Osteoblast (primary cell): ENCODE measurements around the gene DSTN. TPM values are rescaled to one million over a fixed set of nuclear protein-coding genes. Genes with fewer than 3 reads are reported as not detected.

ENCODE experiments used
- DNase-seq: peaks from one replicate; pipeline ENCODE4 v3.0.0; 2011; ENCODE audit warnings: low spot score, mixed read lengths; ENCODE audit not compliant: insufficient read length; ENCODE audit errors: missing footprints
- H2AFZ ChIP-seq: 2 replicates; pipeline ENCODE4 v1.6.0; 2011; ENCODE audit warnings: mild to moderate bottlenecking, low read length
- H3K27ac ChIP-seq: 2 replicates; pipeline ENCODE4 v1.5.1; 2011; ENCODE audit warnings: mild to moderate bottlenecking, low read depth, low read length, moderate library complexity
- H3K27me3 ChIP-seq: 2 replicates; pipeline ENCODE4 v1.6.0; 2012; ENCODE audit warnings: mild to moderate bottlenecking, control low read depth, inconsistent platforms, low read length, moderate library complexity; ENCODE audit not compliant: insufficient read depth
- H3K36me3 ChIP-seq: 2 replicates; pipeline ENCODE4 v1.5.1; 2011; ENCODE audit warnings: mild to moderate bottlenecking, low read length, control low read depth, moderate library complexity; ENCODE audit not compliant: insufficient read depth
- H3K4me1 ChIP-seq: 2 replicates; pipeline ENCODE4 v1.5.1; 2011; ENCODE audit warnings: mild to moderate bottlenecking, low read length, control low read depth, moderate library complexity; ENCODE audit not compliant: insufficient read depth
- H3K4me2 ChIP-seq: 2 replicates; pipeline ENCODE4 v1.6.0; 2011; ENCODE audit warnings: mild to moderate bottlenecking, low read length; ENCODE audit not compliant: insufficient read depth
- H3K4me3 ChIP-seq: fragments of 200-600 bp; sonication (generic); 3 replicates; pipeline ENCODE4 v1.5.1; 2012; ENCODE audit warnings: mild to moderate bottlenecking, low read length, inconsistent platforms; ENCODE audit not compliant: insufficient read depth
- H3K79me2 ChIP-seq: 2 replicates; pipeline ENCODE4 v1.6.0; 2012; ENCODE audit warnings: mild to moderate bottlenecking, low read length, control low read depth, inconsistent platforms; ENCODE audit not compliant: insufficient read depth
- H3K9me3 ChIP-seq: 2 replicates; pipeline ENCODE4 v1.5.1; 2011; ENCODE audit warnings: low read depth, low read length, control low read depth
- H4K20me1 ChIP-seq: 2 replicates; pipeline ENCODE4 v1.6.0; 2012; ENCODE audit warnings: mild to moderate bottlenecking, low read length, control low read depth; ENCODE audit not compliant: insufficient read depth
- total RNA-seq: library from RNA; depleted of rRNA; stranded (reverse); fragments of >200 nt; gene quantifications from 2 replicates; pipeline ENCODE4 v1.2.3, GENCODE V29; 2012
- TF ChIP-seq, protein P1 (sequence below): IDR thresholded peaks from 2 replicates; pipeline ENCODE4 v1.5.1; 2011; ENCODE audit warnings: mild to moderate bottlenecking, low read depth, low read length, moderate library complexity; ENCODE audit errors: extremely low read depth

The DSTN gene
- total RNA-seq, 1 donor = 627 TPM

GRCh38 chr20:17530153-17530552 lies 39.7 kb upstream of the DSTN start:
- Histone ChIP-seq H3K4me1 (no peaks in the 10 kb centered on the region), H3K27me3 (peaks cover 6% of the 10 kb centered on the region), H3K4me2 (peak overlapping the region; percentile 89), H3K9me3 (no peaks in the 10 kb centered on the region), H2AFZ (no peak overlapping the region), H3K36me3 (no peaks in the 10 kb centered on the region), H4K20me1 (no peaks in the 10 kb centered on the region), H3K4me3 (no peak overlapping the region), H3K79me2 (no peaks in the 10 kb centered on the region), H3K27ac (no peak overlapping the region)
- TF ChIP-seq, protein P1, sequence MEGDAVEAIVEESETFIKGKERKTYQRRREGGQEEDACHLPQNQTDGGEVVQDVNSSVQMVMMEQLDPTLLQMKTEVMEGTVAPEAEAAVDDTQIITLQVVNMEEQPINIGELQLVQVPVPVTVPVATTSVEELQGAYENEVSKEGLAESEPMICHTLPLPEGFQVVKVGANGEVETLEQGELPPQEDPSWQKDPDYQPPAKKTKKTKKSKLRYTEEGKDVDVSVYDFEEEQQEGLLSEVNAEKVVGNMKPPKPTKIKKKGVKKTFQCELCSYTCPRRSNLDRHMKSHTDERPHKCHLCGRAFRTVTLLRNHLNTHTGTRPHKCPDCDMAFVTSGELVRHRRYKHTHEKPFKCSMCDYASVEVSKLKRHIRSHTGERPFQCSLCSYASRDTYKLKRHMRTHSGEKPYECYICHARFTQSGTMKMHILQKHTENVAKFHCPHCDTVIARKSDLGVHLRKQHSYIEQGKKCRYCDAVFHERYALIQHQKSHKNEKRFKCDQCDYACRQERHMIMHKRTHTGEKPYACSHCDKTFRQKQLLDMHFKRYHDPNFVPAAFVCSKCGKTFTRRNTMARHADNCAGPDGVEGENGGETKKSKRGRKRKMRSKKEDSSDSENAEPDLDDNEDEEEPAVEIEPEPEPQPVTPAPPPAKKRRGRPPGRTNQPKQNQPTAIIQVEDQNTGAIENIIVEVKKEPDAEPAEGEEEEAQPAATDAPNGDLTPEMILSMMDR = no peak
- no peak for DNase-seq

GRCh38 chr20:17530716-17531664 lies 38.9 kb upstream of the DSTN start, which contains the start of gene BFSP1:
Gene BFSP1, minus strand, starts transcription at chr20:17531379. Its CDS starts 50 bp downstream, at chr20:17531329.
- Histone ChIP-seq H3K79me2 (no peaks in the 10 kb centered on the region), H3K4me2 (peak within 1 kb of the TSS; percentile 89), H3K27me3 (no peaks in the 10 kb centered on the region), H3K4me1 (no peaks in the 10 kb centered on the region), H3K36me3 (no peaks in the 10 kb centered on the region), H3K9me3 (no peaks in the 10 kb centered on the region), H2AFZ (peak within 1 kb of the TSS; percentile 97), H3K4me3 (peak within 1 kb of the TSS; percentile 71), H3K27ac (peak within 1 kb of the TSS; percentile 41), H4K20me1 (no peaks in the 10 kb centered on the region)
- DNase-seq = peak; percentile 95
- TF ChIP-seq, protein P1 = no peak

GRCh38 chr20:17531665-17532025 lies 38.2 kb upstream of the DSTN start:
- no peak for DNase-seq
- Histone ChIP-seq H3K79me2 (no peaks in the 10 kb centered on the region), H2AFZ (peak overlapping the region; percentile 97), H3K36me3 (no peaks in the 10 kb centered on the region), H3K4me3 (peak overlapping the region; percentile 71), H4K20me1 (no peaks in the 10 kb centered on the region), H3K9me3 (no peaks in the 10 kb centered on the region), H3K27ac (peak overlapping the region; percentile 41), H3K4me2 (peak overlapping the region; percentile 89), H3K27me3 (no peaks in the 10 kb centered on the region), H3K4me1 (no peaks in the 10 kb centered on the region)
- TF ChIP-seq, protein P1 = no peak

- Histone ChIP-seq H3K27ac (no peak overlapping the region), H3K36me3 (no peaks in the 10 kb centered on the region), H3K4me1 (peaks cover 3% of the 10 kb centered on the region), H3K27me3 (no peaks in the 10 kb centered on the region), H4K20me1 (no peaks in the 10 kb centered on the region), H3K4me2 (no peak overlapping the region), H3K9me3 (no peaks in the 10 kb centered on the region), H2AFZ (peak overlapping the region; percentile 69), H3K79me2 (no peaks in the 10 kb centered on the region), H3K4me3 (no peak overlapping the region)
- peak; percentile 96 for DNase-seq
- TF ChIP-seq, protein P1 = no peak
Observed at GRCh38 chr20:17533396-17533795, 36.5 kb upstream of the DSTN start.
